ENCODE results near the gene CACNA1I.

The CACNA1I gene

DNA sequence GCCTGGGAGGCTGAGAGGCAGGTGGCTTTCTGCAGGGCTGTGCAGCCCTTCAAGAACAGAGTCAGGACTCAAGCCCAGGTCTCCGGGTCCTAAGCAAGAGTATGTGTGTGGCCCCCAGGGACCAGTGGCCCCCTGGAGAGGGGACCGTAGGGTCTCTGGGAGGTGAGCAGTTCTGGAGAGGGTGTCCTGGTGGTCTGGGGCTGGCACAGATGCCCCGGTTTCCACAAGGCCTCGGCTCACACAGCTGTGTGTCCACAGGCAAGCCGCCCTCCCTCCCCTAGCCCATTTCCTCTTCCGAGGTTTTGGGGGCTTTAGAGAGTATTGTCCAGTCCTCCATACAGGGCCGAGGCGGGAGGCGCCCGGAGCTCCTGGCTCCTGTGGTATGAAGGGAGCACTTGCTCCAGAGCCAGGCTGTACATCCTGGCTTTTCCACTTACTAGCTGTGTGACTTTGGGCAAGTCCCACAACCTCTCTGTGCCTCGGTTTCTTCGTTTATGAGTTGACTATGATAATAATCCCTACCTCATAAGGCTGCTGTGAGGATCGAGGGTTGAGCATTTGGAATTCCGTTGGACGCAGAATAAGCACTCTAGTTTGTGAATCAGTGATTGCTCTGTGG, 34.6 kb upstream of the CACNA1I start:
- TF ChIP-seq, protein P1, sequence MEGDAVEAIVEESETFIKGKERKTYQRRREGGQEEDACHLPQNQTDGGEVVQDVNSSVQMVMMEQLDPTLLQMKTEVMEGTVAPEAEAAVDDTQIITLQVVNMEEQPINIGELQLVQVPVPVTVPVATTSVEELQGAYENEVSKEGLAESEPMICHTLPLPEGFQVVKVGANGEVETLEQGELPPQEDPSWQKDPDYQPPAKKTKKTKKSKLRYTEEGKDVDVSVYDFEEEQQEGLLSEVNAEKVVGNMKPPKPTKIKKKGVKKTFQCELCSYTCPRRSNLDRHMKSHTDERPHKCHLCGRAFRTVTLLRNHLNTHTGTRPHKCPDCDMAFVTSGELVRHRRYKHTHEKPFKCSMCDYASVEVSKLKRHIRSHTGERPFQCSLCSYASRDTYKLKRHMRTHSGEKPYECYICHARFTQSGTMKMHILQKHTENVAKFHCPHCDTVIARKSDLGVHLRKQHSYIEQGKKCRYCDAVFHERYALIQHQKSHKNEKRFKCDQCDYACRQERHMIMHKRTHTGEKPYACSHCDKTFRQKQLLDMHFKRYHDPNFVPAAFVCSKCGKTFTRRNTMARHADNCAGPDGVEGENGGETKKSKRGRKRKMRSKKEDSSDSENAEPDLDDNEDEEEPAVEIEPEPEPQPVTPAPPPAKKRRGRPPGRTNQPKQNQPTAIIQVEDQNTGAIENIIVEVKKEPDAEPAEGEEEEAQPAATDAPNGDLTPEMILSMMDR (IDR thresholded peaks at IDR 0.05; ENCODE audit: borderline replicate concordance, control extremely low read depth, extremely low read depth, insufficient read depth, missing control alignments): no peak
- in situ Hi-C loops (cut with MboI; ENCODE audit: low sequenced_read_pairs, unreplicated experiment): loop anchor here (5.0 to 25.0 kb wide), 5 partner anchors 69 to 826 kb away; partner anchors contain the start of genes SGSM3 and TNRC6B

DNA sequence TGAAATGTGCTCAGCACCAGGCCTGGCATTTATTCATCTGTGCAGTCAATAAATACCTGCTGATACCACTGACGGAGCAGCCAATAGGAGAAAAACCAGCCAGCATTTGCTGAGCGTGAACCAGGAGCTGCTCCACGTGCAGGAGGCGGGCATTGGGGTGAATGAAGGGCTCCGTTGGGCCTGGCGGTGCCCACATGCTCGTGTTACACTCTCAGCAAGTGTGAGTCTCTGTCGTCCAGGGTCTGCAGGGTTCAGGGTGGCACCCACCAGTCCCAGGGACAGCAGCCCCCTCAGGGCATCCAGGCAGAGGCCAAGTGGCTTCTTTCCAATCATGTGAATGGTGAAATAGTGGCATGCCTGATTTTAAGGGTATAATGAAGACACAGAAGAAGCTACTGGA, 33.8 kb upstream of the CACNA1I start:
- TF ChIP-seq, protein P1 (IDR thresholded peaks at IDR 0.05; ENCODE audit: borderline replicate concordance, control extremely low read depth, extremely low read depth, insufficient read depth, missing control alignments): no peak
- no peak for DNase-seq (ENCODE audit: low spot score)
- in situ Hi-C loops (cut with MboI; ENCODE audit: low sequenced_read_pairs, unreplicated experiment): loop anchor here (5.0 to 25.0 kb wide), 5 partner anchors 68 to 826 kb away; partner anchors contain the start of genes SGSM3 and TNRC6B

More for the DNA sequence above, 34.6 kb upstream of the CACNA1I start:
- no peak for DNase-seq (ENCODE audit: low spot score)

DNA sequence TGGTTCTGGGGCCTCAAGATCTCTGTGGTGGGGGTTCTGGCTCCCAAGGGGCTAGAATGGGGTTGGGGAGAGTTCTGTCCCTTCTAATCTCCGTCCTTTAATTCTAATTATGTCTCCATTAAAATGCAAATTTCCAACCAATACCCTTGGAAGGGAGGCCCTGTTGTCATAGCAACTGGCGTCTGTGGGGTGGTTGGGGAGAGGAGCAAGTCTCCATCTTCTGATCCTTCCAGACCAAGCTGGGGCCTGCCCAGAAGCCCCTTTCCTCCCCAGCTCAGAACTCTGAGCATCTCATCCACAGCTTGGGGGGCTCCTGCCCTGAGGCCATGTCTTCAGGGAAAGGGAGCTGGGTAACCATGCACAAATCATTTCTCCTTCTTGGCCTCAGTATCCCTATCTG, 32.6 kb upstream of the CACNA1I start:
- no peak for DNase-seq (ENCODE audit: low spot score)
- TF ChIP-seq, protein P1 (IDR thresholded peaks at IDR 0.05; ENCODE audit: borderline replicate concordance, control extremely low read depth, extremely low read depth, insufficient read depth, missing control alignments): no peak
- in situ Hi-C loops (cut with MboI; ENCODE audit: low sequenced_read_pairs, unreplicated experiment): loop anchor here (5.0 to 25.0 kb wide), 5 partner anchors 67 to 824 kb away; partner anchors contain the start of genes SGSM3 and TNRC6B

DNA sequence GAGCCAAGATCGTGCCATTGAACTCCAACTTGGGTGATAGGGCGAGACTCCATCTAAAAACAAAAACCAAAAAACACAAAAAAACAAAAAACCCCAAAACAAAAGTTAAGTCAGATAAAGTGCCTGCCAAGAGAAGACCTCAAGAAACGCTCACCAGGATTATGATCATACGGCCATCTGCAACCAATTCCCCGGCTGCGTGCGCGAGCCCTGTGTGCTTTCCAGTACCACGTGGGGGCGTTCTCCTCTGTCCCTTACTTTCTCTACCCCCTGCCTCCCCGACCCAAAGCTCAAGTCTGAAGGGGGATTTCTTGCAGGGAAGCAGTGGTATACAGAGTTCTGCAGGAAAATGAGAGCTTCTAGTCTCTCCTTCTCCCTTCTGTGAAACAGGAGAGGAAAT, 27.5 kb upstream of the CACNA1I start:
- TF ChIP-seq, protein P1 (IDR thresholded peaks at IDR 0.05; ENCODE audit: borderline replicate concordance, control extremely low read depth, extremely low read depth, insufficient read depth, missing control alignments): peak; percentile 53
- in situ Hi-C loops (cut with MboI; ENCODE audit: low sequenced_read_pairs, unreplicated experiment): loop anchor here (25.0 kb wide), 2 partner anchors 644 to 819 kb away; partner anchors contain the start of genes SGSM3 and TNRC6B
- DNase-seq (ENCODE audit: low spot score): no peak

DNA sequence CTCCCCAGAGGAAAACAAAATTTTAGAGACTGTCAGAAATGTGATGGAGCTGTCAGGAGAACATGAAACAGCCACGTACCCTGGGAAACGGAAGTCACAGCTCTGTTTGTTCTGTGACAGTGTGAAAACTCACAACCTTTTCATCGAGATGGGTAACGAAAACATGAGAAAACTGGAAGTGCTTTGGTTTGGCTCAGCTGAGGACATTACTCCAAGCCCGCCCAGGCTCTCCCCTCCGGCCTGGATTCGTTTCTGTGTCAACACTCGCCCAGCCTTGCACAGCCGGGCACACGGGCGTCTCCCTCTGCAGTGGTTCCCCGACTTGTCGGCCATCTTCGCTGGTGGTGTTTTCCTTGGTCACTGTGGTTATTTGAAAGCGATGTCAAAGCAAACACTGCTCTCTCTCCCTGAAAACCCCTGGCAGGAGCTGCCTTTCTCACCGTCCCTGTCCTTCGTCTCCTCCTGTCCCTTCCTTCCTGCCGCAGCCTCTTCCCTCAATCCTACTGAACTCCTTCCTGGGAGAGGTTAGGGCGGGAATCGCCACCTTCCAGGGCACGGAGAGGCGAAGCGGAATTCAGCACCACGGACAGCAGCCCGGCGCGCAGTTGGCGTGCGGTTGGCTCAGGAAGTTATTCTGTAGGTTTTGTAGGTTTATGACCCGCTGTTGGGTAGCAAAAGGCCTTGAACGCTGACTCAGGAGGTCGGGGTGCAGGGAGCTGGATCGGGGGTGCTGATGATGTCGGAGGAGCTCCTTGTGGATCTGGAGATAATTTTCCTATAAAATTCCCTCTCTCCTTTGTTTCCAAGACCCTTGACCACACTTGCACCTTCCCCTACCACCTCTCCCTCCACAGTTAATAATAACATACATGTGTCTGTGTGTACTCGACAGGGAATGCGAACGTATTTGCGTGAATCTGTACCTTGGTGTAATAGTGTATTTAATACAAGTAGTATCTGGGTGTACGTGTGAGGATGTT, 24.9 kb upstream of the CACNA1I start:
- DNase-seq (ENCODE audit: low spot score): no peak
- in situ Hi-C loops (cut with MboI; ENCODE audit: low sequenced_read_pairs, unreplicated experiment): loop anchor here (25.0 kb wide), 2 partner anchors 642 to 817 kb away; partner anchors contain the start of genes SGSM3 and TNRC6B
- TF ChIP-seq, protein P1 (IDR thresholded peaks at IDR 0.05; ENCODE audit: borderline replicate concordance, control extremely low read depth, extremely low read depth, insufficient read depth, missing control alignments): no peak

DNA sequence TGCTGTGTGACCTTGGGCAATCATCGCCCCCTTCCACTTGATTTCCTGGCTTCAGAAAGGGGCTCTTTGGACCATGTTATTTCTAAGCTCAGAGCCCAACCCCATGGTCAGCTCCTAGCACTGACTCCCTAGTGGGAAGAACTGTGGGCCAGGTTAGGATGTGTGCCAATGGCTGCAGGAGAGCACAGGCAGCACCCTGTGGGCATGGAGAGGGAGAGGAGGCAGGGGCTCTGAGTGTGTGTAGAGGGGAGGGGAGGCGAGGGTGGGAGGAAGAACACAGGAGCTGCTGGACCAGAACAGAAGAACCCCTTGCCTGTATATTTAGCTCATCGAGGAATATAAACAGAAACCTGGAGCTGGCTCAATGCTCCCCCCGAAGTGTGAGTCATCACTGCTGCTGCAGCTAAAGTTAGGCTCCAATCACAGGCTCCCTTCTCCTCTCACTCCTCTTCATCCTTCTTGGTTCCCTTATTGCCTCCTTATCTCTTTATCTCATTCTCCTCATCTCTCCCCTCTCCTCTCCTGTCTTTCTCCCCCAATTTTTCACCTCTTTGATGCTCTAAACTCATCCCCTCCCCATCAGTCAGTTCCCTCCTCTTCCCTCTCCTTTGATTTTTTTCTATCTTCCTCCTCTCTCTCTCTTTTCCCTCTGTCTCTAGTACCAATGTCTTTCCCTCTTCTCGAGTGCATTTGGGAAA, 23.5 kb upstream of the CACNA1I start:
- no peak for DNase-seq (ENCODE audit: low spot score)
- in situ Hi-C loops (cut with MboI; ENCODE audit: low sequenced_read_pairs, unreplicated experiment): loop anchor here (25.0 kb wide), 2 partner anchors 640 to 815 kb away; partner anchors contain the start of genes SGSM3 and TNRC6B
- TF ChIP-seq, protein P1 (IDR thresholded peaks at IDR 0.05; ENCODE audit: borderline replicate concordance, control extremely low read depth, extremely low read depth, insufficient read depth, missing control alignments): no peak
